Measurements from ENCODE around the gene CYFIP1. TPM values are rescaled to one million over a fixed set of nuclear protein-coding genes. Genes with fewer than 3 reads are reported as not detected.

The CYFIP1 gene
- total RNA-seq, 4 donors from 2014 or later: 88.0 to 92.5 (median 90.1) TPM

DNA sequence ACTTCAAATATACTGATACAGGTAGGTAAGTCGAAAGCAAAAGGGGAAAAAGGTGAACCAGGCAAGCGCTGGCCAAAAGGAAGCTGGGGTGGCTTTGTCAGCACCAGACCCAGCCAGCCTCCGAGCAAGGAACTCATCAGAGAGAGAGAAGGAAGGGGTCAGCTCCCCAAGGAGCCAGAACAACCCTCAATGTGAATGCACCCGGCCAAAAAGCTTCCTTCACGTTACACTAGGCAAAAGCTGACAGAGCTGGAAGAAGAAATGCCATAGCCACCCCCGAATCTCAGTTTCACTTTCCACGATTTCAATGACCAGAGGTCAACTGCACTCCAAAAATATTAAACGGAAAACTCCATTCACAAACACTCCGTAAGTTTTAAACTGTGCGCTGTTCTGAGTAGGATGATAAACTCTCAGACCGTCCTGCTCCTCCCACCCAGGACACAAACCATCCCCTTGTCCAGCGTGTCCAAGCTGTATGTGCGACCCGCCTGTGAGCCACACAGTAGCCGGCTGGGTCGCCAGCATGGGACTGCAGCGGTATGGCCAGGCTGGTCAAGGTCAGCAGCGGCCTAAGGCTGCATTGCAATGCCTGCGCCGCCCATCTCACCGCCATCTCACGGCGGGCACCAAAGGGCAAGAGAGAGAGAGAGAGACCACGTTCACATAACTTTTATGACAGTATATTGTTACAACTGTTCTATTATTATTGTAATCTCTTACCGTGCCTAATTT, 29.7 kb downstream of the CYFIP1 start:
- no peaks in the 10 kb centered on the region for H3K27me3 ChIP-seq
- no peak overlapping the region for H3K4me3 ChIP-seq
- intact Hi-C loops (cut with DNase I): no loop called here
- peaks cover 0 to 21% (median 0%) of the 10 kb centered on the region in 3 donors for H3K36me3 ChIP-seq
- H3K27ac ChIP-seq: peak overlapping the region in 3 of 4 donors; percentile 21 to 69 (median 38)
- 75 to 85% methylated on average over 17 to 25 of the region's 25 CpGs for WGBS, 2 donors
- DNase-seq: no peak
- no peak for TF ChIP-seq POLR2A (IDR thresholded peaks at IDR 0.05)
- TF ChIP-seq CTCF (IDR thresholded peaks at IDR 0.05): no peak
- H3K9me3 ChIP-seq: no peaks in the 10 kb centered on the region
- peaks cover 14 to 73% (median 47%) of the 10 kb centered on the region in 3 donors for H3K4me1 ChIP-seq

DNA sequence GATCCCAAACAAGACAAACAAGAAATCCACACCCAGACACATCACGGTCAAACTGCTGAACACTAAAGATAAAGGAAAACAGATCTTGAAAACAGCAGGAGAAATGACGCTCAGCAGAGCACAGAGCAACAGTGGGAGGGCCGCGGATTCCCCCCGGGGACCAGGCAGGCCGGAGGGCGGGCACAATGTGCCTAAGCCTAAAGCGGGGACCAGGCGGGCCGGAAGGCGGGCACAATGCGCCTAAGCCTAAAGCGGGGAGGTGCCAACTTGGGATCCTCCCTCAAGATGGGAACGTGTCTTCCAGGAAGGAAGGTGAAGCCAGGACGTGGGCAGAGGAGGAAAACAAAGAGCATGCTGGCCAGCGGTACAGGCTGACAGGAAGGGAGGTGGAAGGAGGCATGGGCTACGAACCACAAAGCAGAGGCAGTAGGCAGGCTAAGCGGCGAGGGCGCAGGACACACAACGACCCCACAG, 31.1 kb downstream of the CYFIP1 start:
- Histone ChIP-seq H3K27ac (peak overlapping the region; percentile 21 to 69 (median 62)), H3K4me1 (peaks cover 14 to 73% (median 40%) of the 10 kb centered on the region in 3 donors), H3K27me3 (no peaks in the 10 kb centered on the region), H3K4me3 (peak overlapping the region in 3 of 4 donors; percentile 1 to 24 (median 10)), H3K36me3 (peaks cover 0 to 34% (median 7%) of the 10 kb centered on the region in 3 donors), H3K9me3 (no peaks in the 10 kb centered on the region)
- TF ChIP-seq CTCF (IDR thresholded peaks at IDR 0.05) (no peak), POLR2A (IDR thresholded peaks at IDR 0.05) (no peak)
- 14 to 33% methylated on average over 20 to 21 of the region's 21 CpGs for WGBS, 2 donors
- intact Hi-C loops (cut with DNase I): no loop called here
- no peak for DNase-seq

- Histone ChIP-seq H3K4me1 (peaks cover 10 to 74% (median 36%) of the 10 kb centered on the region in 3 donors), H3K27me3 (no peaks in the 10 kb centered on the region), H3K9me3 (no peaks in the 10 kb centered on the region), H3K4me3 (no peak overlapping the region), H3K36me3 (peaks cover under 1 to 44% (median 9%) of the 10 kb centered on the region in 3 donors), H3K27ac (peak overlapping the region in 2 of 4 donors; percentile 11 to 69)
- intact Hi-C loops (cut with DNase I): no loop called here
- no peak for DNase-seq
- WGBS, 2 donors: 71 to 76% methylated on average over 1 to 4 of the region's 4 CpGs
- TF ChIP-seq CTCF (IDR thresholded peaks at IDR 0.05) (no peak), POLR2A (IDR thresholded peaks at IDR 0.05) (no peak)
Observed at GRCh38 chr15:22948056-22948455, 32.1 kb downstream of the CYFIP1 start.

- peaks cover 8 to 51% (median 16%) of the 10 kb centered on the region in 3 donors for H3K36me3 ChIP-seq
- intact Hi-C loops (cut with DNase I): no loop called here
- H3K27ac ChIP-seq: no peak overlapping the region
- no peaks in the 10 kb centered on the region for H3K9me3 ChIP-seq
- peaks cover 7 to 68% (median 30%) of the 10 kb centered on the region in 3 donors for H3K4me1 ChIP-seq
- WGBS, 2 donors: 82 to 92% methylated on average over 15 of the region's 27 CpGs
- H3K27me3 ChIP-seq: no peaks in the 10 kb centered on the region
- DNase-seq: no peak
- TF ChIP-seq POLR2A (IDR thresholded peaks at IDR 0.05) (no peak), CTCF (IDR thresholded peaks at IDR 0.05) (no peak)
- no peak overlapping the region for H3K4me3 ChIP-seq
Observed at GRCh38 chr15:22947101-22948000, 32.8 kb downstream of the CYFIP1 start.
